Effector memory CD4-positive, alpha-beta T cell (primary cell): ENCODE data around the gene LRATD1.

ENCODE experiments used
- DNase-seq, 3 donors: peaks; one replicate each; pipeline ENCODE4 v3.0.0-alpha.2; 2020
- H3K27ac ChIP-seq: 2 replicates; pipeline ENCODE4 v1.7.0; 2013; ENCODE audit warnings: mild to moderate bottlenecking, low read length, moderate library complexity; ENCODE audit not compliant: insufficient read depth, poor library complexity, severe bottlenecking
- H3K27me3 ChIP-seq: replicated peaks from 2 replicates; pipeline ENCODE4 v1.7.0; 2013; ENCODE audit warnings: mild to moderate bottlenecking, low read length; ENCODE audit not compliant: insufficient read depth, control insufficient read depth, poor library complexity, severe bottlenecking
- H3K36me3 ChIP-seq: 2 replicates; pipeline ENCODE4 v1.7.0; 2013; ENCODE audit warnings: mild to moderate bottlenecking, low read length, moderate library complexity; ENCODE audit not compliant: control insufficient read depth, insufficient read depth
- H3K4me1 ChIP-seq: 2 replicates; pipeline ENCODE4 v1.7.0; 2013; ENCODE audit warnings: low read length, mild to moderate bottlenecking; ENCODE audit not compliant: control insufficient read depth, insufficient read depth, poor library complexity, severe bottlenecking
- H3K4me3 ChIP-seq: 2 replicates; pipeline ENCODE4 v1.7.0; 2013; ENCODE audit warnings: low read length, low read depth, mild to moderate bottlenecking; ENCODE audit not compliant: insufficient read depth, poor library complexity, severe bottlenecking
- H3K9me3 ChIP-seq: 2 replicates; pipeline ENCODE4 v1.7.0; 2013; ENCODE audit warnings: mild to moderate bottlenecking, low read length, moderate library complexity; ENCODE audit not compliant: control insufficient read depth

The LRATD1 gene

DNA sequence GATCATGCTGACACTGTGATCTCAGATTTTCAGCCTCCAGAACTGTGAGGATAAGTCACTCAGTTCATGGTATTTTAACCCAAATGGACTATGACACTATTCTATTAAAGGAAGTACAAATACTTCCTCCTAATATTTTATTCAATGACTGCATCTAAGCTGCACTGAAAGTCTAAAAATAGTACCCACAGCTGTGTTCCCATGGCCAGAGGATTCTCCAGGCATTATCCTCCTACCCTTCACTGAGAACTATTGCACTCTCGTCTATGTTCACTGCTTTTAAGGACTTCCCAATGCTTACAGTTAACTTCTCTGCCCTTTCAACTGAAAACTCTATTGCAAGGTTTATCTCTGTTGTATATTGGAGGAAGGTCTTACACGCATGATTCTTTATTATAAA lies 15.2 kb downstream of the LRATD1 start:
- Histone ChIP-seq H3K4me1 (no peaks in the 10 kb centered on the region), H3K27me3 (no peaks in the 10 kb centered on the region)

DNA sequence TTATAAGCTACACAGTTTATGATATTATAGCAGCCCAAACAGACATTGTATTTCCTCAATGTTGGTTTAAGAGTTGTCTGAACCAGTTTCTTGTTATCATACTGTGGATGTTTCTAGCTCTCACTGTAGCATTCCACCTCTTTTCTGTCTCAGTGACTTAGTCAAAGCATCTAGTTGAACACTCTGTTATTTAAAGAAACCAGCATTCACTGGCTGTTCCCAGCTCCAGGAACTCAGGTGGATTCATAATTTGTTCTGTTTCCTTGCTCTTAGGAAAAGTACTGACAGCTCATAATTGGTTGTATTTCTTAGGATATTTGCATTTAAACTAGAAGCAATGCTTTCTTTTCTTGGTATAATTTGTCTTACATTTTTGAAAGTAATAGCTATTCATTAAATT lies 17.5 kb downstream of the LRATD1 start:
- Histone ChIP-seq H3K4me1 (no peaks in the 10 kb centered on the region), H3K27me3 (no peaks in the 10 kb centered on the region), H3K4me3 (no peak overlapping the region), H3K9me3 (no peaks in the 10 kb centered on the region), H3K27ac (no peak overlapping the region), H3K36me3 (no peaks in the 10 kb centered on the region)
- no peak for DNase-seq

More for the DNA sequence above, 15.2 kb downstream of the LRATD1 start:
- Histone ChIP-seq H3K27ac (no peak overlapping the region), H3K9me3 (no peaks in the 10 kb centered on the region), H3K36me3 (no peaks in the 10 kb centered on the region), H3K4me3 (no peak overlapping the region)
- DNase-seq, result no peak

GRCh38 chr2:14654835-14655282 lies 22.3 kb downstream of the LRATD1 start:
- DNase-seq, result no peak
- no peak overlapping the region for H3K4me3 ChIP-seq
- no peaks in the 10 kb centered on the region for H3K27me3 ChIP-seq
- H3K27ac ChIP-seq, result no peak overlapping the region
- H3K4me1 ChIP-seq, result no peaks in the 10 kb centered on the region
- no peaks in the 10 kb centered on the region for H3K36me3 ChIP-seq
- no peaks in the 10 kb centered on the region for H3K9me3 ChIP-seq

- H3K27me3 ChIP-seq, result no peaks in the 10 kb centered on the region
- H3K4me1 ChIP-seq, result no peaks in the 10 kb centered on the region
- no peak overlapping the region for H3K27ac ChIP-seq
- DNase-seq, result no peak
- H3K4me3 ChIP-seq, result no peak overlapping the region
- no peaks in the 10 kb centered on the region for H3K9me3 ChIP-seq
- no peaks in the 10 kb centered on the region for H3K36me3 ChIP-seq
Observed at GRCh38 chr2:14656146-14656545, 23.6 kb downstream of the LRATD1 start.

GRCh38 chr2:14661163-14661562 lies 28.6 kb downstream of the LRATD1 start:
- Histone ChIP-seq H3K4me1 (no peaks in the 10 kb centered on the region), H3K4me3 (no peak overlapping the region), H3K36me3 (no peaks in the 10 kb centered on the region), H3K27me3 (no peaks in the 10 kb centered on the region), H3K9me3 (no peaks in the 10 kb centered on the region), H3K27ac (no peak overlapping the region)
- no peak for DNase-seq

GRCh38 chr2:14673351-14673875 lies 40.9 kb downstream of the LRATD1 start:
- DNase-seq, result no peak
- no peak overlapping the region for H3K27ac ChIP-seq
- H3K4me3 ChIP-seq, result no peak overlapping the region
- H3K9me3 ChIP-seq, result no peaks in the 10 kb centered on the region
- H3K27me3 ChIP-seq, result no peaks in the 10 kb centered on the region
- H3K4me1 ChIP-seq, result no peaks in the 10 kb centered on the region
- H3K36me3 ChIP-seq, result no peaks in the 10 kb centered on the region

DNA sequence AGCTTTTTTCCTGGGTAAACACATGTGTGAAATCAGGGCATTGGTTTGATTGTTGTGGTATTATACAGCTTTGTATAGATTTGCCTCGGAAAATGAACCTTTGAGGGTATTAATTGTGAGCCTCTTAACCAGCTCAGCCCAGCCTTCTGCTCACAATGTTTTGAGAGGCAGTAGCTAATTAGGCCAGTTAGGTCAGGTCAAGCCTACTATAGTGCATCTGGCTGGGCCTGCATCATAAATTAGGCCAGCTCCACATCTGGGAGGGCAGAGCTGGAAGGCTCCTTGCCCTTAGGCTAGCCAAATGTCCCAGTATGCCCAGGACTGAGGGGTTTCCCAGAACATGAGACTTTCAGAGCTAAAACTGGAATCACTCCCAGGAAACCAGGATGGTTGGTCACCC lies 43.0 kb downstream of the LRATD1 start:
- Histone ChIP-seq H3K27ac (no peak overlapping the region), H3K27me3 (no peaks in the 10 kb centered on the region), H3K4me1 (no peaks in the 10 kb centered on the region), H3K9me3 (no peaks in the 10 kb centered on the region), H3K36me3 (no peaks in the 10 kb centered on the region), H3K4me3 (no peak overlapping the region)
- DNase-seq, result no peak

- no peak overlapping the region for H3K4me3 ChIP-seq
- DNase-seq, result no peak
- H3K36me3 ChIP-seq, result no peaks in the 10 kb centered on the region
- H3K27ac ChIP-seq, result no peak overlapping the region
- no peaks in the 10 kb centered on the region for H3K4me1 ChIP-seq
- H3K9me3 ChIP-seq, result no peaks in the 10 kb centered on the region
- H3K27me3 ChIP-seq, result no peaks in the 10 kb centered on the region
Observed at GRCh38 chr2:14676371-14676770, 43.9 kb downstream of the LRATD1 start.

- Histone ChIP-seq H3K27me3 (no peaks in the 10 kb centered on the region), H3K27ac (no peak overlapping the region)
Observed at GRCh38 chr2:14677039-14677438, 44.5 kb downstream of the LRATD1 start.

GRCh38 chr2:14678761-14679160 lies 46.2 kb downstream of the LRATD1 start:
- Histone ChIP-seq H3K36me3 (no peaks in the 10 kb centered on the region), H3K27me3 (no peaks in the 10 kb centered on the region), H3K4me3 (no peak overlapping the region), H3K4me1 (no peaks in the 10 kb centered on the region), H3K27ac (no peak overlapping the region), H3K9me3 (no peaks in the 10 kb centered on the region)
- DNase-seq, result no peak

More at GRCh38 chr2:14677039-14677438, 44.5 kb downstream of the LRATD1 start:
- Histone ChIP-seq H3K4me3 (no peak overlapping the region), H3K4me1 (no peaks in the 10 kb centered on the region), H3K9me3 (no peaks in the 10 kb centered on the region), H3K36me3 (no peaks in the 10 kb centered on the region)
- DNase-seq, result no peak
